HG03280 (cell line): Measurements from ENCODE around the gene TAF12.
A peak's percentile ranks its signal among the peaks of the same experiment; 100 is the strongest.
"Not testable (repeated sequence)": the region's sequence is repeated elsewhere in the genome, so short reads cannot be mapped to it uniquely, and the experiment has no call there.

Experiments used
- ATAC-seq: cut with Tn5 transposase; IDR thresholded peaks from one replicate; pipeline ENCODE4 v1.9.1; 2021; ENCODE audit warnings: mild to moderate bottlenecking, moderate library complexity; ENCODE audit not compliant: unreplicated experiment

TAF12 gene

GRCh38 chr1:28642847-28643635 is at the start of gene TAF12:
TSS of gene TAF12 (minus strand) at chr1:28643067. CDS start at chr1:28622081, 20,986 bp downstream.
- ATAC-seq = peak; percentile 87

- ATAC-seq = not testable (repeated sequence)
Observed at GRCh38 chr1:28691627-28692026, 48.8 kb upstream of the TAF12 start.

GRCh38 chr1:28684937-28685336 is 42.1 kb upstream of the TAF12 start:
- ATAC-seq = no peak

- no peak for ATAC-seq
Observed at GRCh38 chr1:28682840-28683239, 40.0 kb upstream of the TAF12 start.

- no peak for ATAC-seq
Observed at GRCh38 chr1:28680151-28680550, 37.3 kb upstream of the TAF12 start.

GRCh38 chr1:28675924-28676257 is 33.0 kb upstream of the TAF12 start:
- ATAC-seq = no peak

- not testable (repeated sequence) for ATAC-seq
Observed at GRCh38 chr1:28672971-28673370, 30.1 kb upstream of the TAF12 start.

GRCh38 chr1:28671254-28671780 is 28.4 kb upstream of the TAF12 start:
- no peak for ATAC-seq

GRCh38 chr1:28668956-28669723 is 26.3 kb upstream of the TAF12 start:
- peak; percentile 52 for ATAC-seq

- ATAC-seq = peak; percentile 81
Observed at GRCh38 chr1:28668191-28668955, 25.5 kb upstream of the TAF12 start, which contains the start of gene GMEB1. TSS of gene GMEB1 (plus strand) at chr1:28668784. CDS start at chr1:28683613, 14,829 bp downstream.

GRCh38 chr1:28666806-28667205 is 23.9 kb upstream of the TAF12 start:
- ATAC-seq = no peak

- ATAC-seq = no peak
Observed at GRCh38 chr1:28663871-28664470, 21.1 kb upstream of the TAF12 start.

GRCh38 chr1:28656335-28656734 is 13.5 kb upstream of the TAF12 start:
- ATAC-seq = no peak

GRCh38 chr1:28655448-28656311 is 12.8 kb upstream of the TAF12 start:
- ATAC-seq = not testable (repeated sequence)

GRCh38 chr1:28653870-28654269 is 11.0 kb upstream of the TAF12 start:
- ATAC-seq = not testable (repeated sequence)

GRCh38 chr1:28653063-28653462 is 10.2 kb upstream of the TAF12 start:
- ATAC-seq = not testable (repeated sequence)

- peak; percentile 56 for ATAC-seq
Observed at GRCh38 chr1:28648474-28649198, 5.8 kb upstream of the TAF12 start, which contains the start of gene RNU11. TSS of gene RNU11 (plus strand) at chr1:28648600.

GRCh38 chr1:28648008-28648473 is 5.2 kb upstream of the TAF12 start:
- peak; percentile 69 for ATAC-seq

- ATAC-seq = no peak
Observed at GRCh38 chr1:28646040-28646439, 3.2 kb upstream of the TAF12 start.
